GM18498 (cell line): ENCODE measurements around the gene MPPED2.

Experiments used
- ATAC-seq: cut with Tn5 transposase; IDR thresholded peaks from one replicate; pipeline ENCODE4 v1.9.1; 2021; ENCODE audit warnings: mild to moderate bottlenecking, moderate library complexity; ENCODE audit not compliant: unreplicated experiment

The MPPED2 gene

DNA sequence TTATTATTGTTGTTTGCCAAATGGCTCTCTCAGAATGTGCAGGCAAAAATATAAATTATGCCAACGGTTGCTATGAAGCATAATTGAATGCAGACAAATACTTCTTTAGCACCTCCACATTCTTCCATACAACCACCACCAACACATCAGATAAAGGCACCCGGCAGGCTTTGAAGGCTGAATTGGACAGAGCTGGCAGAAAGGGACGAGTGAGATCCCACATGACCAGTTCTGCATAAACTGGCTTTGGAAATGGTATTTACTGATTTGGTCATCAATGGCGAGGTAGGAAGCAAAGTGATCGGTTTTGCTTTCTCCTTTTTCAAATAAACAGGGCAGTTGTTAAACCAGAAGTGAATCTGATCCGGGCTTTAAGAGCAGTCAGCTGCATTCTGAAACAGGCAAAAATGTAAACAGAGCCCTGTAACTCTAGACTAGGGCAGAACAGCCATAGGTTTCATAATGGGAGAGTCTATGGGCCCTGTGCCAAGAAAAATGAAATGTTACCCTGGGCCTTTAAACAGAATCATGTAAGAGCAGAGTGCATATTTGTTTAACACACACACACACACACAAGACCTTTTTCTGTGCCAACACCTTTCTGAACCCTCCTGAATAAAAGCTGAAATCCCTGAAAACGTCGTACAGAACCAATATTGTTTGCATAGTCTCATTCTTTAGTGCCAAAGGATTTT is 97.7 kb downstream of the MPPED2 start:
- ATAC-seq = no peak

DNA sequence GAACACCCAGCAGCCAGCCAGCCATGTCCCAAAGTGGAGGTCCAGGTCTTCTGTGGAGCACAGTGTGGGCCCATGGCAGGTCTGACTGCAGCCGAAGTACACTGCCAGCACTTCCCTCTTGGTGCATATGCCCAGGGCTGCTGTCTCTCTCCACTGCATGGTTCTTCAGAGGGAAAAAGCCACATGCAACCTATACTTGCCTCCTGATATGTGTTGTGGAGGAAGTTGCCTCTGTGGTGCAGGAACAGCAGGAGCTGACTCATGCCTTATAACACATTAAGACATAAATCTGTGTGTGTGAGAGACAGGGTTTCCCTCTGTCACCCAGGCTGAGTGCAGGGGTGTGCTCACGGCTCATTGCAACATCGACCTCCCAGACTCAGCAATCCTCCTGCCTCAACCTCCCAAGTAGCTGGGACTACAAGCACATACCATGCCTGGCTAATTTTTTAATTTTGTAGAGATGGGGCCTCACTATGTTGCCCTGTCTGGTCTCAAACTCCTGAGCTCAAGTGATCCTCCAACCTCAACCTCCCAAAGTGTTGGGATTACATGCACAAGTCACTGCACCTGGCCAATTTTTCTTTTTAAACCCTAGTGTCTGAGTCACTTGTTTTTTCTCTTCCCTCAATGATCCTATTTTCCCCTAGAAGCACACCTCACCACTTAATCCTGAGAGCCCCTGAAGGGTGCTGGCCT is 98.8 kb downstream of the MPPED2 start:
- no peak for ATAC-seq

DNA sequence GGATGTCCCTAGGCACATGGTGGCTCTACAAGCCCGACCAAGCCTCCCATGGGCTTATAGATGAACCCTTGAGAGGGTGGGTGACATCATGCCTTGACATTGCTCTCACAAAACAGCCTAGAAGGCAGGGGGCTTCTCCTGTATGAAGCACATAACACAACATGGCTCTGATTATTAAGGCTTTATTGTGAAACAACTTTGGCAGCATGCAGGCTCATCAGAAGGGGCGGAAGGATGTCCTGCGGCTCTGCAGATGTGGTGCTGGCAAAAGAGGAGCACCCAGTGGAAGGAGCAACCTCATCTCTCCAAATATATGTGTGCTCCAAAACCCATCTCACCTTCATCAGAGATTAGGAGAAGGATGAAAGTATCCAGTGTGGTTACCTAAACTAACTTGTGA is 100.4 kb downstream of the MPPED2 start:
- no peak for ATAC-seq

GRCh38 chr11:30485222-30485621 is 100.9 kb downstream of the MPPED2 start:
- ATAC-seq = no peak

- no peak for ATAC-seq
These were observed 103.1 kb downstream of the MPPED2 start for GRCh38 chr11:30483056-30483455.

DNA sequence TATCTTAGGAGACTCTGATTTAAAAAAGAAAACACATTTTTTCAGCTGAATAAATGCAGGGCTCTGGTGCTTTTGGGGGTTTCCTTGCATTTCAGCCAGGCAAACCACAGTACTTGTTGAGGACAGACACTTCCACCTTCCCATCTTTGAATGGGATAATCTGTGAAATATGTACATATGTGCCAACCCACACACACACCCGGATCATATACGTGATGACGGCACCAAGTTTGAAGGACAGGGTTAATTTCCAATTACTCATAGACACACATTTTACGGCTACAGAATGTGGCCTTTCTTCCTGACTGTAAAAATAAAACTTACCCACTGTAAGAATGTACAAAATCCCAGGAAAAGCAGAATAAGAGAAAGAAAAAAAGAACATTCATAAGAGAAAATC is 104.4 kb downstream of the MPPED2 start:
- no peak for ATAC-seq

- no peak for ATAC-seq
These were observed 104.8 kb downstream of the MPPED2 start for GRCh38 chr11:30481330-30481729.

- ATAC-seq = no peak
These were observed 106.3 kb downstream of the MPPED2 start for GRCh38 chr11:30479899-30480298.

DNA sequence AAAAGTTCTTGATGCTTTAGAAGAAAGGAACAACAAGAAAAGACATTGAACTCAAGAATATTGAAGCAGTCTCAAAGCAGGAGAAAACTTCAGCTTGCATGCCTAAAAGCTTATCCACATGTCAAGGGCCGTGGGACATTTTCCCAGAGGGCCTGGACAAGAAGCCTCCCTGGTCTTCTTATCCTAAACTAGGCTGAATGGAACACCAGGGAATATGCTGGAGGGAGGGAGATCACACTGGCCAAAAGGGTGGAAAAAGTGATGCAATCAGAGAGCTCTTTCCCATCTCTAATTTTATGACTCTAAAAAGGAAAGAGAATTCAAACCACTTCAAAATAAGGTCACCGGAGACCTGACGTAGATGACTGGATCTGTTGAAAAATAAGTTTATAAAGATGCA is 107.2 kb downstream of the MPPED2 start:
- ATAC-seq = no peak

GRCh38 chr11:30477061-30477460 is 109.1 kb downstream of the MPPED2 start:
- no peak for ATAC-seq

DNA sequence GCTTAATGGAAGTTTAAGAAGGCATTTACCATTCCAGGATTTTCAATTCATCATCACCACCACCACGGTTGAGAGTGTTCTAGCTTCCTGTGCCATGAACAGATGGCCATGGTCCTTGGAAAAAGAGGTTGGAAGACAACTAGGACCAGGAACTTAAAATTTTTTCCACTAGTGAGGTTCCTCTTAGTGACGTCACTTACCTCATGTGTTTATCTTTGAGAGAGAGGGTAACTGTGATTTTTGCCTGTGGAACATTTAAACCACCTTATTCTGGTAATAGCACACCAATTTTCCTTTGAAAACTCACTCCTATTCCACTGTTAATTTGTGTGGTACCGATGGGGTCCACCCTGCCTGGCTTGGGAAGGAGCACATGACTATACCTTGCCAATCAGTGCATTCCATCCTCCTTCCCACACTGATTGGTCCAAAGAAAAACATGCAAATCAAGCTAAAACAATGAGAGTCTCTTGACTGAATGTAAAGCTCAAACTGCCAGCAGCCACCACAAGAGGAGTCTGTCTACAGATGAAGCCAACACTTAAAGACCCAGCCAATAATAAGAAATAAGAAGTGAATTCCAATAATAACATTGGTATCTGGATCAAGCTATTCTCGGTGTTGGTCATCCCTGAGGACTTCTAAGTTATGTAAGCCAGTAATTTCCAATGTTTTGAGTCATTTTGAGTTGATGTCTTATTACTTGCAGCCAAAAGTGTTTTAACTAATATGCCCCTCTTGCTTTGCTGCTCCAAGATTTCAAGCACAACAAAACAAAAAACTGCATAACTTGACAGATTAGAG is 111.8 kb downstream of the MPPED2 start:
- ATAC-seq = no peak

- ATAC-seq = no peak
These were observed 114.9 kb downstream of the MPPED2 start for GRCh38 chr11:30471244-30471643.

DNA sequence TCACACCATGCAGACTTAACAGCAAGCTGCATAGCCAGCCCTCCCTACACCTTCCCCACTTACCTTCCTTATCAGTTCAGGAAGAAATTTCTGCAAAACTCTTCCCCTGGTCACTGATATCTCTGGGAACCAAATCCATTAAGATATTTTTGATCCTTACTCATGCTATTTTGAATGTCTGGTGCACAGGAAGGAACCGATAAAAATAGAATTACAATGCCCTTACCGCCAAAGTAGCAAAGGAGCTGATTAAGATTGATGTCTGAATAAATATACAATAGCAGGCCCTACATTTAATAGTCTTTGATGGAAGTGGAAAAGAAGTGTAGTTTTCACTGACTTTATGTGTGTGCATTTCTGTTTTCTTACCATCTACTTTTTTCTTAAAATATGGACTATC is 117.3 kb downstream of the MPPED2 start:
- no peak for ATAC-seq

DNA sequence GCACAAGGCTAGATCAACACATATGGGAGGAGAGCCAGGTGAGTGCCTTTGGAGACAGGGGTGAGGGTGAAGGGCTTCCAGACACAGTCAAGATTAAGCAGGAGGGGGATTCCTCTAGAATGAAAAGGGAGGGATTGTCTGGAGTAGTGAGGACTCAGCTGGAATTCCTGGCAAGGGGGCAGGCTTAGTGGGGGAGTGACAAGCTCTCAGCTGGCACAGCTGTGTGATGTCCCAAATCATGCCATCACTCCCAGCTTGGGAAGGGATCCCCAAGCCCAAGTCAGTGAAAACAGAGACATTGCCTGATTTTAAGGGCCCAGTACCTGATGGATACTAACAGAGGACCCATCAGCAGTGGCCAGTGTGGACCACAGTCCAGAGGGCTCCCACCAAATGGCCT is 119.0 kb downstream of the MPPED2 start:
- no peak for ATAC-seq

DNA sequence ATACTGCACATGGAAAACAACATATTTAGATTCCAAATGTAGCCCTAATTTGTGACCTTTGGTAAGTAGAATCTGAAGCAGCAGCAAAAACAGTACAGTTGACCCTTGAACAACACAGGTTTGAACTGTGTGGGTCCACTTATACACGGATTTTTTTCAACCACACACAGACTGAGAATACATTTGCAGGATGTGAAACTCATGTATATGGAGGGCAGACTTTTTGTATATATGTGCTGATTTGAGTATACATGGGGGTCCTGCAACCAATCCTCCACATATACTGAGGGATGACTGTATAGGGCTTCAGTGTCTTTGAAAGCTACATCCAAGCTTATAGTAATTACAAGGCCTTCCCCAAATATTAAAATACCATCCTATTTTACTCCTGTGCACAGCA is 120.5 kb downstream of the MPPED2 start:
- no peak for ATAC-seq

- no peak for ATAC-seq
These were observed 121.0 kb downstream of the MPPED2 start for GRCh38 chr11:30465192-30465591.

DNA sequence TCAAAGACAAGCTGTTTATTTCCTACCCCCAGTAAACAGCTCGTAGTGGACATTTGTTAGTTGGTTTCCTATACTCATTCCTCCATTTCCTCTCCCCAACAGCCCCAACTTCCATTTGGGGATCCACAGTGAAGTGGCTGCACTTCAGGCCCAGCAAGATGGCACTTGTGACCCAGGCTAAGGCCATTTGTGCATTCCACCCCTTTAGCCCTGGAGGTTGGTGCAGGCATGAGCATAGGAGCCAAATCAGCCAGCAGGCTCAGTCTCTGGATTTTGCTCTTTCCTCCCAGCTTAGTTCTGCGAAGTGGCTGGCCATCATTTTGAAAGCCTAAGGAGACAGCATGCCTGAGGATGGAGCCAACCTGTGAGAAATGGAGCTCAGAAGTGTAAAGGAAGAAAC is 122.9 kb downstream of the MPPED2 start:
- no peak for ATAC-seq

DNA sequence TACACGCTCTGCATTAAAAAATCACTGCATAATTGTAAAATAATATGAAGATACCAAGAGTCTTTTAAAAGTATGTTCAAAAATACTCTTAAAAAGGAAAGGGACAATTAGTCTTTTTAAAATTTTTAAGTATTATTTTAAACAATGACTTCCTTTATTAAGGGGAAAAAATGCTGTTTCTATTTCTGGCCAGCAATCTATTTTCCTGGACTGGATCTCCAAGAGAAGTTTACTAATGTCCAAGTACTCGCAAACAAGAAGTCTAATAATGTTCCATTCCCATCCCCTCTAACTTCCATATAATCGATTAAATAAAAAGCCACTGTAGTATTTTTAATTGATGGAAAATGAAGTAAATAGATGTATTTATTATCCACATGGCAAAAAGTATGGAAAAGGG is 123.7 kb downstream of the MPPED2 start:
- ATAC-seq = no peak

GRCh38 chr11:30459821-30460220 is 126.3 kb downstream of the MPPED2 start:
- ATAC-seq = no peak

DNA sequence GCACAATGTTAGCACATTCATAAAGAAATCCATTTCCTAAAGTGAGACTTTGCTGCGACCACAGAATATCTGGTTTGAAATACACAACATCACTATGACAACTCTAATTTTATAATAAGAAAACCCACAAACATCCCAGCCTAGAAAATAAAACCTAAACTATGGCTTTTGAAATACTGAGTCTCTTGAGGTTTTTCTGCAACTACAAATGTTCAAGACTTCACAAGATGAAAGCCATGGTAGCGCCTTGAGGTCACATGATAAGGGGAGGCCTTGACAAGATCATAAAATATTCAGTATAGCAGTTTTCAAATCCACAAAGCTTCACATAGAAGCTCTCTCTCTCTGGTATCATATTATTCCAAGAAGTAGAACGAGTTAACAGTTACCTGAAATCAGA is 126.8 kb downstream of the MPPED2 start:
- ATAC-seq = no peak

GRCh38 chr11:30458541-30458940 is 127.6 kb downstream of the MPPED2 start:
- no peak for ATAC-seq

- ATAC-seq = no peak
These were observed 129.1 kb downstream of the MPPED2 start for GRCh38 chr11:30457087-30457486.
